Measurements from ENCODE around the gene SCFD2. TPM values are rescaled to one million over a fixed set of nuclear protein-coding genes. Genes with fewer than 3 reads are reported as not detected.

The SCFD2 gene
- polyA plus RNA-seq, 2 donors: 4.8 to 8.2 TPM

- H3K27ac ChIP-seq (ENCODE audit: low read depth in 2 of 2, low read length in 1 of 2): no peak overlapping the region
- no peaks in the 10 kb centered on the region for H3K36me3 ChIP-seq (ENCODE audit: control insufficient read depth in 2 of 2, insufficient read depth in 2 of 2, low read length in 1 of 2)
- H3K9me3 ChIP-seq (ENCODE audit: control insufficient read depth in 2 of 2, insufficient read depth in 1 of 2, low read depth in 1 of 2, low read length in 1 of 2): peaks cover 0 to 2% of the 10 kb centered on the region in 2 donors
- H3K4me1 ChIP-seq (ENCODE audit: control insufficient read depth in 2 of 2, insufficient read depth in 2 of 2, low read length in 1 of 2): peaks cover 0 to 3% of the 10 kb centered on the region in 2 donors
- no peak overlapping the region for H3K4me3 ChIP-seq (ENCODE audit: low read depth in 1 of 2, low read length in 2 of 2)
- H3K27me3 ChIP-seq (ENCODE audit: control insufficient read depth in 1 of 2, insufficient read depth in 2 of 2, low read length in 2 of 2): no peaks in the 10 kb centered on the region
Measured at GRCh38 chr4:52853351-52853750, 512.5 kb downstream of the SCFD2 start.

GRCh38 chr4:52852711-52853110 lies 513.1 kb downstream of the SCFD2 start:
- Histone ChIP-seq H3K9me3 (ENCODE audit: control insufficient read depth in 2 of 2, insufficient read depth in 1 of 2, low read depth in 1 of 2, low read length in 1 of 2) (no peaks in the 10 kb centered on the region), H3K4me3 (ENCODE audit: low read depth in 1 of 2, low read length in 2 of 2) (no peak overlapping the region), H3K4me1 (ENCODE audit: control insufficient read depth in 2 of 2, insufficient read depth in 2 of 2, low read length in 1 of 2) (peaks cover 1 to 3% of the 10 kb centered on the region in 2 donors), H3K36me3 (ENCODE audit: control insufficient read depth in 2 of 2, insufficient read depth in 2 of 2, low read length in 1 of 2) (no peaks in the 10 kb centered on the region), H3K27me3 (ENCODE audit: control insufficient read depth in 1 of 2, insufficient read depth in 2 of 2, low read length in 2 of 2) (no peaks in the 10 kb centered on the region), H3K27ac (ENCODE audit: low read depth in 2 of 2, low read length in 1 of 2) (no peak overlapping the region)
- 57 to 65% methylated on average over 3 of the region's 3 CpGs for WGBS, 2 donors

DNA sequence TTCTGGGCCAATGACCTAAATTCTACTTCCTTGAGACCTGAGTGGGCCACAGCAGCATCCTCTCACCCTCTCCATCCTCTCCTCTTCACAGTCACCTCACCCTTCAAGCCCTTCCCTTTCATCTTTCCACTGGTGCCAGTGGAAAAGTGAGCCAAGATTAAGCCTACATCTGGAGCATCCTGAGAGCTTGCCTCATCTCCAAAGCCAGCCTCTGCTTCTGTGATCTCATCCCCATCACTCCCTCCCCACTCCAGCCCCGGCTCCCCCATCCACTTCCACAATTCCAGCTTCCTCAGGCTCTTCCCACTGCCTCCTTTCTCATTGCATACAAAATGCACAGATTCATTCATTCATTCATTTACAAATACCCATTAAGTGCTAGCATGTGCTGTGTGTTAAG lies 513.8 kb downstream of the SCFD2 start:
- Histone ChIP-seq H3K36me3 (ENCODE audit: control insufficient read depth in 2 of 2, insufficient read depth in 2 of 2, low read length in 1 of 2) (no peaks in the 10 kb centered on the region), H3K4me1 (ENCODE audit: control insufficient read depth in 2 of 2, insufficient read depth in 2 of 2, low read length in 1 of 2) (peaks cover 2 to 3% of the 10 kb centered on the region in 2 donors), H3K9me3 (ENCODE audit: control insufficient read depth in 2 of 2, insufficient read depth in 1 of 2, low read depth in 1 of 2, low read length in 1 of 2) (no peaks in the 10 kb centered on the region), H3K27me3 (ENCODE audit: control insufficient read depth in 1 of 2, insufficient read depth in 2 of 2, low read length in 2 of 2) (no peaks in the 10 kb centered on the region), H3K27ac (ENCODE audit: low read depth in 2 of 2, low read length in 1 of 2) (no peak overlapping the region), H3K4me3 (ENCODE audit: low read depth in 1 of 2, low read length in 2 of 2) (no peak overlapping the region)
- 65 to 78% methylated on average over 1 of the region's 1 CpG for WGBS, 2 donors

DNA sequence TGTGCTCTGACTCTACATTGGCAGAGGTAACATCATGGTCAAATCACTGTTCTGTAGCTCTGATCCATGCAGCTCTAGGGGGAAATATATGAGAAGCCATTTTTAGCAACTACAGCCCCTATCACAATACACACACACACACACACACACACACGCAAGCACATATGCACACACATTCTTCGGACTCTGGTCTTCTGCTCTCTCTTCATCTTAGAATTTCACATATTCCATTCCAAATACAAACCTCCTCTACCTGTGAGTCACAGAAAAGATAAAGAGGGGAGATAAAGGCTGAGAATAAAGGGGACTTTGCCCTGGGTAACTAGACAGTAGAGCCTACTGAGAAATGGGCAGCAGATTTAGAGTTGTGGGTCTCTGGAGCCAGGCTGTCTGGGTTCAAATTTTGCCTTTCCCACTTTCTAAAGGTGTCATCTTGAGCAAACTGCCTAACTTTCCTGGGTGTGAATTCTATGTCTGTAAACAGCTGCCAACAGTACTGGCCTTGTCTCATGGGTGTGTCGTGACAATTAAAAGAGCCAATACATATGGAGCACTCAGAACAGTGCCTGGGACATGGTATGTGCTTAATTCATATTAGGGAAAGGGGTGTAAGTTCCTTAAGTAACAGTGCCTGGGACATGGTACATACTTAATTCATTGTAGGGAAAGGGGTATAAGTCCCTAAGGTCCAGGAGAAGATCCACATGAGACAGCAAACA lies 515.3 kb downstream of the SCFD2 start:
- Histone ChIP-seq H3K27ac (ENCODE audit: low read depth in 2 of 2, low read length in 1 of 2) (no peak overlapping the region), H3K27me3 (ENCODE audit: control insufficient read depth in 1 of 2, insufficient read depth in 2 of 2, low read length in 2 of 2) (no peaks in the 10 kb centered on the region), H3K9me3 (ENCODE audit: control insufficient read depth in 2 of 2, insufficient read depth in 1 of 2, low read depth in 1 of 2, low read length in 1 of 2) (no peaks in the 10 kb centered on the region), H3K4me1 (ENCODE audit: control insufficient read depth in 2 of 2, insufficient read depth in 2 of 2, low read length in 1 of 2) (peaks cover 2 to 3% of the 10 kb centered on the region in 2 donors), H3K36me3 (ENCODE audit: control insufficient read depth in 2 of 2, insufficient read depth in 2 of 2, low read length in 1 of 2) (no peaks in the 10 kb centered on the region), H3K4me3 (ENCODE audit: low read depth in 1 of 2, low read length in 2 of 2) (no peak overlapping the region)
- 77 to 83% methylated on average over 3 of the region's 3 CpGs for WGBS, 2 donors

DNA sequence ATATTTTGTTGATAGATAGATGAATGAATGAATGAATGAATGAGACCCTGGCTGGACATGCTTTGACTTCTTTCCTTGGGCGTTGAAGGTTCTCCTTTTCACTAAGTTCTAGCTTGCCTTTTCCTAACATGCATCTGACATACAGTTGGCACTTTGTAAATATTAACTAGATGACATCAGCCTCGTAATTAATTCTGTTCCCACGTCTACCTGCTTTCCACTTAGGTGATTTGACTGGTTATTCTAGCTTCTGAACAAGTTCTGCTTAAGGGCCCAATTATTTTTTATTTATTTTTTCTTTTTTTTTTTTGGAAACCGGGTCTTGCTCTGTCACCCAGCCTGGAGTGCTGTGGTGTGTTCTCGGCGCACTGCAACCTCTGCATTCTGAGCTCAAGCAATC lies 517.6 kb downstream of the SCFD2 start:
- no peaks in the 10 kb centered on the region for H3K36me3 ChIP-seq (ENCODE audit: control insufficient read depth in 2 of 2, insufficient read depth in 2 of 2, low read length in 1 of 2)
- H3K4me1 ChIP-seq (ENCODE audit: control insufficient read depth in 2 of 2, insufficient read depth in 2 of 2, low read length in 1 of 2): peaks cover 2 to 3% of the 10 kb centered on the region in 2 donors
- 49 to 51% methylated on average over 6 of the region's 6 CpGs for whole genome bisulfite sequencing, 2 donors
- no peak overlapping the region for H3K27ac ChIP-seq (ENCODE audit: low read depth in 2 of 2, low read length in 1 of 2)
- no peaks in the 10 kb centered on the region for H3K27me3 ChIP-seq (ENCODE audit: control insufficient read depth in 1 of 2, insufficient read depth in 2 of 2, low read length in 2 of 2)
- no peaks in the 10 kb centered on the region for H3K9me3 ChIP-seq (ENCODE audit: control insufficient read depth in 2 of 2, insufficient read depth in 1 of 2, low read depth in 1 of 2, low read length in 1 of 2)
- no peak overlapping the region for H3K4me3 ChIP-seq (ENCODE audit: low read depth in 1 of 2, low read length in 2 of 2)

DNA sequence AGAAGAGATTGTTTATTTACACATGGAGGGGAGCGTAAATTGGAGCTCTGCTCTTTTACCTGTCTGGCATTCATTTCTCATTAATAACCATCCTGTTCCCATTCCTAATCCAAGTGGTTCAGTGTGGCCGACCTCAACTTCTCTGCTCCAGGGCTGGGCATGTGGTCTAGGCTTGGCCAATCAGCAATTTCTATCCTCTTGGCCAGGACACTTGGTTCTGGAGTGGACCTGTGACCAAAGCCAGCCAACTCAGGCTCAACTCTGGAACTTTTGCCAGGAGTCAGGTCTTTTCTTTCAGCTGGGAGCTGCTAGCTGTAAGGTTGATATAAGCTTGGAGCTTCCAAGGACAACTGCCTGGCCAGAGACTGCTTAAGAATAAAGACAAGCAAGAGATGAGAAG lies 519.4 kb downstream of the SCFD2 start:
- peaks cover 0 to 2% of the 10 kb centered on the region in 2 donors for H3K4me1 ChIP-seq (ENCODE audit: control insufficient read depth in 2 of 2, insufficient read depth in 2 of 2, low read length in 1 of 2)
- H3K36me3 ChIP-seq (ENCODE audit: control insufficient read depth in 2 of 2, insufficient read depth in 2 of 2, low read length in 1 of 2): no peaks in the 10 kb centered on the region
- H3K27me3 ChIP-seq (ENCODE audit: control insufficient read depth in 1 of 2, insufficient read depth in 2 of 2, low read length in 2 of 2): no peaks in the 10 kb centered on the region
- no peak overlapping the region for H3K4me3 ChIP-seq (ENCODE audit: low read depth in 1 of 2, low read length in 2 of 2)
- H3K27ac ChIP-seq (ENCODE audit: low read depth in 2 of 2, low read length in 1 of 2): no peak overlapping the region
- 75 to 81% methylated on average over 2 of the region's 2 CpGs for WGBS, 2 donors
- no peaks in the 10 kb centered on the region for H3K9me3 ChIP-seq (ENCODE audit: control insufficient read depth in 2 of 2, insufficient read depth in 1 of 2, low read depth in 1 of 2, low read length in 1 of 2)

- H3K4me3 ChIP-seq (ENCODE audit: low read depth in 1 of 2, low read length in 2 of 2): no peak overlapping the region
- 93 to 100% methylated on average over 2 of the region's 2 CpGs for WGBS, 2 donors
- H3K36me3 ChIP-seq (ENCODE audit: control insufficient read depth in 2 of 2, insufficient read depth in 2 of 2, low read length in 1 of 2): no peaks in the 10 kb centered on the region
- H3K27ac ChIP-seq (ENCODE audit: low read depth in 2 of 2, low read length in 1 of 2): no peak overlapping the region
- H3K4me1 ChIP-seq (ENCODE audit: control insufficient read depth in 2 of 2, insufficient read depth in 2 of 2, low read length in 1 of 2): peaks cover 0 to 2% of the 10 kb centered on the region in 2 donors
- no peaks in the 10 kb centered on the region for H3K9me3 ChIP-seq (ENCODE audit: control insufficient read depth in 2 of 2, insufficient read depth in 1 of 2, low read depth in 1 of 2, low read length in 1 of 2)
- H3K27me3 ChIP-seq (ENCODE audit: control insufficient read depth in 1 of 2, insufficient read depth in 2 of 2, low read length in 2 of 2): no peaks in the 10 kb centered on the region
Measured at GRCh38 chr4:52844596-52844995, 521.3 kb downstream of the SCFD2 start.

GRCh38 chr4:52843958-52844357 lies 521.9 kb downstream of the SCFD2 start:
- H3K36me3 ChIP-seq (ENCODE audit: control insufficient read depth in 2 of 2, insufficient read depth in 2 of 2, low read length in 1 of 2): no peaks in the 10 kb centered on the region
- no peak overlapping the region for H3K4me3 ChIP-seq (ENCODE audit: low read depth in 1 of 2, low read length in 2 of 2)
- no peaks in the 10 kb centered on the region for H3K9me3 ChIP-seq (ENCODE audit: control insufficient read depth in 2 of 2, insufficient read depth in 1 of 2, low read depth in 1 of 2, low read length in 1 of 2)
- peaks cover 0 to 2% of the 10 kb centered on the region in 2 donors for H3K4me1 ChIP-seq (ENCODE audit: control insufficient read depth in 2 of 2, insufficient read depth in 2 of 2, low read length in 1 of 2)
- H3K27ac ChIP-seq (ENCODE audit: low read depth in 2 of 2, low read length in 1 of 2): no peak overlapping the region
- 81 to 88% methylated on average over 3 of the region's 3 CpGs for WGBS, 2 donors
- H3K27me3 ChIP-seq (ENCODE audit: control insufficient read depth in 1 of 2, insufficient read depth in 2 of 2, low read length in 2 of 2): no peaks in the 10 kb centered on the region

DNA sequence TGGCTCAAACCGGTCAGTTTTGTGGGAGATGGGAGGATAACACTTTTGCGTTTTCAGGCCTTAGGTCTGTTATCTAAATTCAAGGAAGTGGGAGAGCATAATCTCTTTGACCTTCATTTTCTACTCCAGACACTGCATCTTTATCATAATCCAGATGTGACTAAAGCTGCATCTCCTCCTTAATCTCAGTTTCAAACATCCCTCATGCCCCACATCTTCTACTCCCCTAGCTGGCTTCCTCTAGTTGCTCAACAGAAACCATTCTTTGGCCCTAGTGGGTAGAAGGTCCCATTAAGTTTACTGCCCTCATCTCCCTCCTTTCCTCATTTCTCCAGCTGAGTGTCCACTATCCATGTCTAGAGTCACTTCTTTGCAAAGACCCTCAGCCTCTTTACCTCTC lies 522.5 kb downstream of the SCFD2 start:
- H3K27me3 ChIP-seq (ENCODE audit: control insufficient read depth in 1 of 2, insufficient read depth in 2 of 2, low read length in 2 of 2): no peaks in the 10 kb centered on the region
- WGBS, 2 donors: 85 to 95% methylated on average over 2 of the region's 2 CpGs

GRCh38 chr4:52842792-52843191 lies 523.1 kb downstream of the SCFD2 start:
- no peak overlapping the region for H3K4me3 ChIP-seq (ENCODE audit: low read depth in 1 of 2, low read length in 2 of 2)
- H3K36me3 ChIP-seq (ENCODE audit: control insufficient read depth in 2 of 2, insufficient read depth in 2 of 2, low read length in 1 of 2): no peaks in the 10 kb centered on the region
- H3K4me1 ChIP-seq (ENCODE audit: control insufficient read depth in 2 of 2, insufficient read depth in 2 of 2, low read length in 1 of 2): peaks cover 2% of the 10 kb centered on the region in 2 donors
- 81 to 88% methylated on average over 3 of the region's 3 CpGs for WGBS, 2 donors
- no peaks in the 10 kb centered on the region for H3K27me3 ChIP-seq (ENCODE audit: control insufficient read depth in 1 of 2, insufficient read depth in 2 of 2, low read length in 2 of 2)
- H3K9me3 ChIP-seq (ENCODE audit: control insufficient read depth in 2 of 2, insufficient read depth in 1 of 2, low read depth in 1 of 2, low read length in 1 of 2): no peaks in the 10 kb centered on the region
- H3K27ac ChIP-seq (ENCODE audit: low read depth in 2 of 2, low read length in 1 of 2): no peak overlapping the region

More for the DNA sequence above, 522.5 kb downstream of the SCFD2 start:
- Histone ChIP-seq H3K4me3 (ENCODE audit: low read depth in 1 of 2, low read length in 2 of 2) (no peak overlapping the region), H3K27ac (ENCODE audit: low read depth in 2 of 2, low read length in 1 of 2) (no peak overlapping the region), H3K36me3 (ENCODE audit: control insufficient read depth in 2 of 2, insufficient read depth in 2 of 2, low read length in 1 of 2) (no peaks in the 10 kb centered on the region), H3K4me1 (ENCODE audit: control insufficient read depth in 2 of 2, insufficient read depth in 2 of 2, low read length in 1 of 2) (peaks cover 0 to 2% of the 10 kb centered on the region in 2 donors), H3K9me3 (ENCODE audit: control insufficient read depth in 2 of 2, insufficient read depth in 1 of 2, low read depth in 1 of 2, low read length in 1 of 2) (no peaks in the 10 kb centered on the region)

All from esophagus (tissue), 2 donors.